K562 (cell line): ENCODE measurements around the gene APEX2. TPM values are rescaled to one million over a fixed set of nuclear protein-coding genes. Genes with fewer than 3 reads are reported as not detected.

Experiments used
- AFF1 ChIP-seq, 2 experiments: fragments of 450-650 bp; IDR thresholded peaks; 2 replicates each; pipeline ENCODE4 v1.6.1; 2018; ENCODE audit warnings: mild to moderate bottlenecking in 2 of 2, low read depth in 1 of 2; ENCODE audit not compliant: partially characterized antibody in 2 of 2
- CHD7 ChIP-seq: fragments of 200-600 bp; sonication (generic); IDR thresholded peaks from one replicate; pipeline ENCODE4 v1.6.1; 2012; ENCODE audit warnings: mild to moderate bottlenecking, low read depth, low read length, inconsistent platforms
- E2F5 ChIP-seq: sonication (generic); formaldehyde crosslinking; IDR thresholded peaks from 2 replicates; pipeline ENCODE4 v1.8.0; 2022; ENCODE audit warnings: mild to moderate bottlenecking, missing genetic modification reagents
- EWSR1 ChIP-seq: fragments of 450-650 bp; IDR thresholded peaks from 2 replicates; pipeline ENCODE4 v1.6.1; 2018; ENCODE audit warnings: borderline replicate concordance, mild to moderate bottlenecking, low read depth, moderate library complexity; ENCODE audit not compliant: partially characterized antibody
- KDM5B ChIP-seq: fragments of 200-600 bp; sonication (generic); IDR thresholded peaks from 2 replicates; pipeline ENCODE4 v1.6.1; 2012; ENCODE audit warnings: low read depth, mild to moderate bottlenecking, moderate library complexity, low read length, control low read depth, inconsistent platforms; ENCODE audit not compliant: insufficient replicate concordance
- MEF2D ChIP-seq: conservative IDR thresholded peaks from 2 replicates; pipeline ENCODE4 v1.6.1; 2016; ENCODE audit warnings: low read depth, missing genetic modification characterization, missing compliant biosample characterization
- SMAD1 ChIP-seq: fragments of 150-350 bp; IDR thresholded peaks from 2 replicates; pipeline ENCODE4 v1.6.1; 2014; ENCODE audit warnings: low read length, low read depth; ENCODE audit not compliant: partially characterized antibody
- ZNF217 ChIP-seq: sonication (generic); formaldehyde crosslinking; IDR thresholded peaks from 2 replicates; pipeline ENCODE4 v1.8.0; 2022; ENCODE audit warnings: mild to moderate bottlenecking, missing genetic modification reagents
- ZNF586 ChIP-seq: fragments of 450-650 bp; formaldehyde crosslinking; conservative IDR thresholded peaks from 2 replicates; pipeline ENCODE4 v1.4.0; 2020; ENCODE audit warnings: mild to moderate bottlenecking, moderate library complexity
- polyA plus RNA-seq, 8 experiments: library from polyadenylated mRNA; depleted of rRNA in 4 of 8; stranded (reverse) in 5 of 8; unstranded in 3 of 8; fragments of >200 nt; fragmentation: Nextera tagmentation in 2 of 8; fragmentation: Illumina TruSeq in 1 of 8; extraction: Ambion mirVana in 2 of 8; extraction: Trizol in 1 of 8; gene quantifications; 2 replicates each; pipeline versions ENCODE4 v1.2.1 to v1.2.3, GENCODE V29; 2011 to 2014; ENCODE audit warnings: inconsistent platforms in 1 of 8, missing spikeins in 1 of 8
- total RNA-seq, 7 experiments: library from RNA; depleted of rRNA in 6 of 7; stranded (reverse); fragments of >200 nt in 6 of 7; fragmentation: Illumina TruSeq in 2 of 7; extraction: Trizol in 2 of 7; gene quantifications; 2 replicates each; pipeline versions ENCODE4 v1.2.1 to v1.2.3, GENCODE V29; 2011 to 2021; ENCODE audit warnings: low replicate concordance in 1 of 7

APEX2 gene
- total and polyA plus RNA-seq, 9 of the 15 experiments (the other 6 are each of a cell fraction or from before 2014, with no cell fraction given) = 9.4 to 34.2 (median 25.9) TPM

- TF ChIP-seq ZNF217 (CRISPR knock-in tag) (no peak), MEF2D (peak; percentile 47; the same call in 1 of the 2 replicates), EWSR1 (no peak), CHD7 (no peak), AFF1 (IDR thresholded peaks at IDR 0.05; ENCODE audit: low read depth in 1 of 2, partially characterized antibody in 2 of 2) (peak in 1 of 2 experiments; percentile 55), E2F5 (CRISPR knock-in tag) (no peak), KDM5B (no peak), SMAD1 (peak; percentile 66), ZNF586 (CRISPR knock-in tag) (no peak)
These were observed 14.7 kb downstream of the APEX2 start (continued) for GRCh38 chrX:55014897-55015299.
